Natural killer cell (primary cell): ENCODE measurements around the gene VWA3B. TPM values are rescaled to one million over a fixed set of nuclear protein-coding genes. Genes with fewer than 3 reads are reported as not detected.

Source experiments
- ATAC-seq, 3 donors: fragments of 150-1000 bp in 2 of 3; fragments of 200-7000 bp in 1 of 3; cut with Tn5 transposase; 1 replicate in 1 of 3; 2 replicates in 2 of 3; pipeline ENCODE4 v1.10.0; 2021; ENCODE audit warnings: mild to moderate bottlenecking in 2 of 3, moderate library complexity in 2 of 3
- DNase-seq, 2 donors: peaks; one replicate each; pipeline versions ENCODE4 v3.0.0 to v3.0.0-alpha.2; 2013 to 2021; ENCODE audit warnings: mixed read lengths in 1 of 2
- H3K27ac ChIP-seq: one replicate; pipeline ENCODE4 v1.5.1; 2013; ENCODE audit warnings: mild to moderate bottlenecking, low read length
- H3K27me3 ChIP-seq: one replicate; pipeline ENCODE4 v1.6.1; 2013; ENCODE audit warnings: low read length; ENCODE audit not compliant: control insufficient read depth, insufficient read depth
- H3K36me3 ChIP-seq: one replicate; pipeline ENCODE4 v1.6.1; 2013; ENCODE audit warnings: low read length; ENCODE audit not compliant: control insufficient read depth, insufficient read depth
- H3K4me1 ChIP-seq: one replicate; pipeline ENCODE4 v1.6.1; 2013; ENCODE audit warnings: low read length; ENCODE audit not compliant: control insufficient read depth, insufficient read depth
- H3K4me3 ChIP-seq: one replicate; pipeline ENCODE4 v1.5.1; 2013; ENCODE audit warnings: low read length
- H3K9me3 ChIP-seq: one replicate; pipeline ENCODE4 v1.6.1; 2013; ENCODE audit warnings: low read length; ENCODE audit not compliant: control insufficient read depth, insufficient read depth
- H3K27ac Mint-ChIP-seq, 2 donors: one replicate each; pipeline ENCODE4 v1.8.0; 2022; ENCODE audit warnings: mild to moderate bottlenecking in 2 of 2, mixed read lengths in 2 of 2, moderate library complexity in 1 of 2
- H3K27me3 Mint-ChIP-seq, 2 donors: one replicate each; pipeline ENCODE4 v1.8.0; 2022; ENCODE audit warnings: low read depth in 2 of 2, mixed read lengths in 2 of 2
- H3K36me3 Mint-ChIP-seq: one replicate; pipeline ENCODE4 v1.8.0; 2022; ENCODE audit warnings: mixed read lengths
- H3K4me1 Mint-ChIP-seq, 2 donors: one replicate each; pipeline ENCODE4 v1.8.0; 2022; ENCODE audit warnings: mixed read lengths in 2 of 2
- H3K4me3 Mint-ChIP-seq: one replicate; pipeline ENCODE4 v1.8.0; 2022; ENCODE audit warnings: mild to moderate bottlenecking, moderate library complexity, mixed read lengths
- H3K9me3 Mint-ChIP-seq, 2 donors: one replicate each; pipeline ENCODE4 v1.8.0; 2022; ENCODE audit warnings: mixed read lengths in 2 of 2
- CTCF ChIP-seq: fragments of 200-600 bp; IDR thresholded peaks from one replicate; pipeline ENCODE4 v1.8.0; 2022; ENCODE audit warnings: antibody characterized with exemption
- WGBS: methylation state at CpG from one replicate; pipeline ENCODE4 v1.1.7; 2013; ENCODE audit warnings: missing lambda C conversion rate; ENCODE audit not compliant: insufficient coverage; 5-methylcytosine and 5-hydroxymethylcytosine counted together
- intact Hi-C: fragments of 100-400 bp; cut with micrococcal nuclease; formaldehyde crosslinking; loops from one replicate; pipeline ENCODE4 v1.14.2; 2022
- total RNA-seq, 4 donors: library from RNA; stranded (reverse); fragments of 120-200 nt in 1 of 4; gene quantifications; one replicate each; pipeline versions ENCODE4 v1.2.3 to v1.2.4, GENCODE V29; 2013 to 2022

The VWA3B gene
- total RNA-seq, 3 donors from 2014 or later (not counting 1 experiment from before 2014, with no cell fraction given) = not detected

DNA sequence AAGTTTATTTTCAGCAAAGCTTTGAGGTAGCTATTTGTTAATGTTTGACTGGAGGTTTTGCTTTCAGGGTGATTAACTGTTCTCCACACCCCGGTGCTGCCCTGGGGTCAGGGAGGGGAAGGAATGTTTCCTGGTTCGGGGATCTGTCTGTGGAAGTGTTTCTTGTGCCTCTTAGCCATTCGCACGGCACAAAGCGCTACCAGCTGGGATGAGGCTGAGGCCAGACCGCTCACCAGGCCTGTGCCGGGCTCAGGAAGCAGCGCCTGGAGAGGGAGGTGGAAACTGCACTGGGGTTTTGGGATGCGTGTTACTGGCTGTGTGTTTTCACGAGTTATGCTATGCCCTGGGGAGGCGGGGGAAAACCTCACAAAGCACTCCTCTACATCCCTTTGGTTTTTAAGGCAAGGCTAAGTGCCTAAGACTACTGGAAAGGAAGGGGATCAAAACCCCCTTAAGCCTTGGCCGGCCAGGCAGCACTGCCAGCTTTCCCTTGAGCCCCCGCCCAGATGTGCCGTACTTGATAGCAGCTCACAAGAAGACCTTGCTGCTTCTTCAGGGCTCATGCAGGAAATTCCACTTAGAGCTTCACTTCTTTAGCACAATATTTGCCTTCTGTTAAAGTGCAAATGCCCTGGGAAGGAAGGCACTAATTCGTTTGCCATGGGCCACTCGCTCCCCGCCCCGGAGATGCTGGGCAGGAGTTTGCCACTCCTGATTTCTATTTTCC lies 193.6 kb downstream of the VWA3B start:
- DNase-seq (no peak), ATAC-seq (no peak)
- no peaks in the 10 kb centered on the region for H3K9me3 Mint-ChIP-seq
- WGBS = 64% methylated on average over 16 of the region's 18 CpGs
- H3K36me3 ChIP-seq = no peaks in the 10 kb centered on the region
- peaks cover 17 to 64% of the 10 kb centered on the region in 2 donors for H3K27me3 Mint-ChIP-seq
- H3K27me3 ChIP-seq = peaks cover 2% of the 10 kb centered on the region
- intact Hi-C loops = no loop called here
- no peak overlapping the region for H3K4me3 ChIP-seq
- H3K4me3 Mint-ChIP-seq = no peak overlapping the region
- no peaks in the 10 kb centered on the region for H3K36me3 Mint-ChIP-seq
- H3K9me3 ChIP-seq = no peaks in the 10 kb centered on the region
- no peaks in the 10 kb centered on the region for H3K4me1 ChIP-seq
- no peak for TF ChIP-seq CTCF
- no peak overlapping the region for H3K27ac Mint-ChIP-seq
- H3K27ac ChIP-seq = no peak overlapping the region
- no peaks in the 10 kb centered on the region for H3K4me1 Mint-ChIP-seq

GRCh38 chr2:98281607-98282006 lies 194.6 kb downstream of the VWA3B start:
- Histone ChIP-seq H3K27ac (no peak overlapping the region), H3K36me3 (no peaks in the 10 kb centered on the region), H3K4me3 (no peak overlapping the region), H3K9me3 (no peaks in the 10 kb centered on the region), H3K27me3 (peaks cover 3% of the 10 kb centered on the region), H3K4me1 (no peaks in the 10 kb centered on the region)
- intact Hi-C loops = no loop called here
- Mint-ChIP-seq H3K27ac (no peak overlapping the region), H3K36me3 (peaks cover 3% of the 10 kb centered on the region), H3K4me1 (no peaks in the 10 kb centered on the region), H3K9me3 (no peaks in the 10 kb centered on the region), H3K4me3 (no peak overlapping the region), H3K27me3 (peaks cover 22 to 71% of the 10 kb centered on the region in 2 donors)
- TF ChIP-seq CTCF = no peak
- WGBS = 95% methylated on average over 5 of the region's 6 CpGs
- ATAC-seq = no peak
- DNase-seq = no peak

GRCh38 chr2:98282109-98282508 lies 195.1 kb downstream of the VWA3B start:
- Mint-ChIP-seq H3K36me3 (peaks cover 5% of the 10 kb centered on the region), H3K27me3 (peaks cover 24 to 76% of the 10 kb centered on the region in 2 donors), H3K4me3 (no peak overlapping the region), H3K4me1 (no peaks in the 10 kb centered on the region), H3K27ac (no peak overlapping the region), H3K9me3 (no peaks in the 10 kb centered on the region)
- Histone ChIP-seq H3K4me3 (no peak overlapping the region), H3K27me3 (peaks cover 6% of the 10 kb centered on the region), H3K36me3 (no peaks in the 10 kb centered on the region), H3K27ac (no peak overlapping the region), H3K9me3 (no peaks in the 10 kb centered on the region), H3K4me1 (no peaks in the 10 kb centered on the region)
- DNase-seq = no peak
- intact Hi-C loops = no loop called here
- no peak for TF ChIP-seq CTCF
- no peak for ATAC-seq
- WGBS = 88% methylated on average over 1 of the region's 1 CpG

- Histone ChIP-seq H3K9me3 (no peaks in the 10 kb centered on the region), H3K4me1 (no peaks in the 10 kb centered on the region), H3K27ac (no peak overlapping the region), H3K4me3 (no peak overlapping the region), H3K36me3 (no peaks in the 10 kb centered on the region), H3K27me3 (peaks cover 9% of the 10 kb centered on the region)
- Mint-ChIP-seq H3K36me3 (no peaks in the 10 kb centered on the region), H3K4me1 (no peaks in the 10 kb centered on the region), H3K9me3 (peaks cover 0 to 3% of the 10 kb centered on the region in 2 donors), H3K4me3 (no peak overlapping the region), H3K27me3 (peaks cover 28 to 44% of the 10 kb centered on the region in 2 donors), H3K27ac (no peak overlapping the region)
- intact Hi-C loops = no loop called here
- ATAC-seq = no peak
- 95% methylated on average over 5 of the region's 5 CpGs for WGBS
- no peak for DNase-seq
- no peak for TF ChIP-seq CTCF
These were observed 206.1 kb downstream of the VWA3B start for GRCh38 chr2:98293030-98293429.
